Stimulated activated CD8-positive, alpha-beta memory T cell treated with anti-CD3 and anti-CD28 coated beads, Interleukin-4, amount 100 ng/mL, for 1 hour (primary cell): ENCODE measurements around the gene ANK2.

Source experiments
- DNase-seq, 2 donors: peaks; one replicate each; pipeline ENCODE4 v3.0.0-alpha.2; 2020; ENCODE audit warnings: low read depth in 2 of 2, low spot score in 1 of 2

The ANK2 gene

GRCh38 chr4:113049421-113050370 is at the start of gene ANK2:
ANK2 (plus strand) TSS chr4:113049653; CDS start chr4:113049729, 76 bp downstream.
- no peak for DNase-seq

DNA sequence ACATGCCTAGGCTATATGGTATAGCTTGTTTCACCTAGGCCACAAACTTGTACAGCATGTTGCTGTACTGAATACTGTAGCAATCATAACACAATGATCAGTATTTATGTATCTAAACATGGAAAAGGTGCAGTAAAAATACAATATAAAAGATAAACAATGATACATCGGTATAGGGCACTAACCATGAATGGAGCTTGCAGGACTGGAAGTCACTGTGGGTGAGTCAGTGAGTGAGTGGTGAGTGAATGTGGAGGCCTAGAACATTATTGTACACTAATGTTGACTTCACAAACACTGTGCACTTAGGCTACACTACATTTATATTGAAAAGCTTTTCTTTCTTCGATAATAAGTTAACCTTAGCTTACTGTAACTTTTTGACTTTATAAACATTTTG is 45.6 kb upstream of the ANK2 start:
- DNase-seq = no peak

DNA sequence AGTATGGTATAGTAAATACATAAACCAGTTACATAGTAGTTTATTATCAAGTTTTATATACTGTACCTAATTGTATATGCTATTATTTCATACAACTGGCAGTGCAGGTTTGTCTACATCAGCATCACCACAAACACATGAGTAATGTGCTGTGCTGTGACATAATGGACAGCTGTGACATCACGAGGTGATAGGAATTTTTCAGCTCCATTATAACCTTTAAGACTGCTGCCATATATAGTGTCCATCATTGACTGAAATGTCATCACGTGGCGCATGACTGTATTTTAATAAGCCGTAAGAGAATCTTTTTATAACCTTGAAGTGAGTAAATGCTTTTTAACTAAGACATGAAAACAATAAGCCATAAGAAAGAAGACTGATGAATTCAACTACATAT is 44.8 kb upstream of the ANK2 start:
- no peak for DNase-seq

DNA sequence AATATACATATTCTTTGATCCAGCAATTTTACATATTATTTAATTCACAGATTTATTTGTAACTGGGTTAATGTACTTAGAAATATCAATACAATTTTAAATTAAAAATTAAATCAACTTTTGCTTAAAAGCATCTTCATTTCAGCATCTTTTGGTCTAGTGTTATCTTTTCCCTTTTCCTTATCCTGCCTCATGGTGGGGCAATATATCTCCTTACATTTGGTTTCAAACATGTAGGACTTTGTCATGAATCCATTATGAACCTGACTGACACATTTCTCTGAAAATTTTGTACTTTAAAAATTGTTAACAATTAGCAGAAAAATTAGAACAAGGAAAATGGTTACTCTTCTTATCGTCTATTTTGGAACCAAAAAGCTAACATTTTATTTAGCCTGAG is 42.8 kb upstream of the ANK2 start:
- DNase-seq = no peak

DNA sequence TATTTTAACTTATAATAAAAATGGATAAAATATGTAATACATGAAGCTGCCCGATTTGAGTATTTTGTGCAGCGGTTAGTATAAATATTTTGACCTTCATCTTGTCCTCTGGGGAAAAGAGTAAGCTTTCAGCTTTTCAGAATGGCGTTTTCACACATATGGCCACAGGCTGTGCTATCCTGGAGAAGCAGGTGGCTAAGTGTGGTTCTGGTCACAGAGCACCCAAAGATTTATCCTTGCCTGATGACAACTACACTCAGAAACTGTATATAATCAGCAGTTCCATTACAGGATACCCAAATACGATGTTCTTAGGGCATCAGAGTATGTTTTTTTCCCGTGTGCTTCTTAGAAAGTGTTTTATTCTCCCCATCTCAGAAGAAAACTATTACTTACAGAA is 42.3 kb upstream of the ANK2 start:
- no peak for DNase-seq

DNA sequence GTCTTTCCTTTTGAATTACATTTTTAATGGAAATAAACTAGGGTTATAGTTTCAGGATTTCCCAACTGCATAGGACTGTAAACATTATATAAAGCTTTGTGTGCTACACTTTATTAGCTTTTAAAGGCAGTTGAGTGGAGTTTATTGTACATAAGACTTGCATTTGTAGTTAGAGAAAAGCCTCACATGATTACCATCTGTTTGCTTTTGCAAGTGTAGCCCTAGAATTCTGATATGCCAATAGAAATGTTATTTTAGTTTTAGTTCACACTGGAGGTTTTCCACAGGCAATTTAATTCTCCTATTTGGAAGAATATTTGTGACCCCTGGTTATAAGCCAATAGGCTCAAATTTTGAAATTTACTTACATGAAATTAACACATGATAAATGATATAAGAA is 41.3 kb upstream of the ANK2 start:
- no peak for DNase-seq

- DNase-seq = no peak
Observed at GRCh38 chr4:113008716-113009115, 40.7 kb upstream of the ANK2 start.

- no peak for DNase-seq
Observed at GRCh38 chr4:113009461-113009860, 40.0 kb upstream of the ANK2 start.

- DNase-seq = no peak
Observed at GRCh38 chr4:113012122-113012725, 37.2 kb upstream of the ANK2 start.

DNA sequence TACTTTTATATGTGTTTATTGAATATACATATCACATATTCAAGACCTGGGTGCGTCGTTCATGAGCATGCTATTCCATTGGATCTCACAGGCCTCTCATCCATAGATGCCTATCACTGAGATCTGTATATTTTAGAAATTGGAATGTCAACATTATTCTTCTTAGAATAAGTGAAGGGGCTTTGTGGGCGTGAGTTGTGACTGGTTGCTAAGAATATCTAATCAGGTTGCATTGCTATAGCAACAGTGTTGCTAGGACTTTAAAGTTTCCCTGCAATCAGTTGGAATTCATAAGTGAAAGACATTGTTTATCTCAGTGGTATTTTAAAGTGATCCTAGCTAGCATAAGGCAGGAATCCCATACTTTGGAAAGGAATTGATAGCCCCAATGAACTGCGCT is 36.7 kb upstream of the ANK2 start:
- no peak for DNase-seq

DNA sequence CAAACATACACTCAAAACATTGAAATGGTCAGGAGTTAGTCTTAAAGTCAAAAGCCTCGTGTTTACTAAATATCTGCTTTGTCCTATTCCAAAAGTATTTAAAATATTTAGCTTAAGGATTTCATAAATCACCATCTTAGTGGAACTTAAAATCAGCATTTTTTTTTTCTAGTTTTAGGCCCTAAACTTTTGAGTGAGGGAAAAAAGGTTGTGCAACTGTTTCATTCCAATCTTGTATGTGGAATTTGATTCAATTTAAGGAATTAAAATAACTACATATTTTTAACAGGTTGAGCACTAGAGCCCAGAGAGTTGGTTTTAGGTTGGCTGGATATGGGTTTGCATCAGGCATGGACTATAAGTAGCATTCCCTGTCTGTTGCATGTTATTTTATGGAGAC is 35.7 kb upstream of the ANK2 start:
- no peak for DNase-seq

DNA sequence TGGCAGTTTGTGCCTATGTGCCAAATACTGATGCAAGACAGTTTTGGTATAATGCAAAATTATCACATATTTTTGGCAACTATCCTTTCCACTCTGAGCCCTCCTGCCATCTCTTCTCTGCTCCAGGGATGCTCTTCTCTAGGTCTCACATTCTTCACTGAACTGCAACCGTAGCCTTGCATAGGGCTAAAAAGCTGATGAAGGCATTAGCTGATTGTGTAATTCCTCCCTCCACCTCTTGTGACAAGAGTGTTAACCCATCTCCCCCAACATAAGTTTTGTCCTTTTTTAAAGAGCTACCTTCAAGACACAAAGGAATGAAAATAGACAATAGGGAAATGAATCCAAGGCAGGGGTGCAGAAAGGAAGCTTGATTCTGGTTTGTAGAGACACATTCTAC is 33.1 kb upstream of the ANK2 start:
- no peak for DNase-seq

GRCh38 chr4:113020966-113021365 is 28.5 kb upstream of the ANK2 start:
- DNase-seq = no peak

DNA sequence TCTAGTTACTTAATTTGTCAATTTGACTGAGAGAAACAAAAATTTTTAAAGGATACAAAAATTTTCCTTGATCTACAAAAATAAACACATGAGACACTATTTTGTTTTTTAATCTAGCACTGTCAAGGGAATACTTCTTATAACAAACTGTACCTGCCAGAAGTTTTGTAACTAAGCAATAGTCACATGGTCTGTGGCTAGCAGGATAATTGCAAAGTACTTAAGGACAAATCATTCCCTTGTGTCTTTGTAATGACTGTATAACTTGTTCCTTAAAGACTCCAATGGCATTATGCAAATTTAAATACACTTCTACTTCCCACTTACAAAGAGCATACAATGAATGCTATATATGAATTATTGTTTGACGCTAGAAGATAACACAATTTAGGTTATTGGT is 25.1 kb upstream of the ANK2 start:
- DNase-seq = no peak

DNA sequence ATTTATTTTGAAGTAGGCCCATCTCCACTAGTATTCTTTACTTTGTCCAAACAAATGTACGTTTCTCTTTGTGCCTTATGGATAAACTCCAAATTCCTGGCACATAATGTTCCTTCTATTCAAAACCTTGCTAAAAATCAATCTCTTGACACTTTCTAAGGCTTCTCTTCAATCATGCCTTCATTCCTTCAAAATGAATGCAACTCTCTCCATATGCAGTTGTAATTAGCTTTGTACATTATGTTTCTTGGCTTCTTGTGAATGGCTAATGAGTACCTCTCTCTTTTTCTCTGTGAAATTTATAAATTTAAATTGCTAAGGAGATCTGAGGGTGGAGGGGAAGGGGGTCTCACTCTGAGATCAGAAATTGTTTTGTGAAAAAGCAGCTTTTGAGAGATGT is 24.0 kb upstream of the ANK2 start:
- DNase-seq = no peak

DNA sequence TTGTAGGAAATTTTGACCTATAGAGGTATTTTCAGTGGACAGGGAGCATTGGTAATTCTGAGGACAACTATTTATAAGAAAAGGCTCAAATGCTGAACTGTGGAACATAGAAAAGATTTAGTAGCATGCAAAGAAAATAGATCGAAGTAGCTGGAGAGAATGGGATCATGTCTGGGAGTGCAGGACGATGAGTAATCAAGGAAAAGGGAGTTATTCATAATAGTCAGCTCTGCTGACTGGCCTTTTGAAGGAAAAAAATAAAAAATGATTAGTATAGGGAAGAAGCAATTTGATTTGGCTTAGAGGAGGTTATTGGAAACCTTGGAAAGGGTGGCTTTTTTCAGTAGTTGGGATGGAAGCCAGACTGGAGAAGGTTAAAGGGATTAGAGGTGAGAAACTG is 22.9 kb upstream of the ANK2 start:
- DNase-seq = no peak

DNA sequence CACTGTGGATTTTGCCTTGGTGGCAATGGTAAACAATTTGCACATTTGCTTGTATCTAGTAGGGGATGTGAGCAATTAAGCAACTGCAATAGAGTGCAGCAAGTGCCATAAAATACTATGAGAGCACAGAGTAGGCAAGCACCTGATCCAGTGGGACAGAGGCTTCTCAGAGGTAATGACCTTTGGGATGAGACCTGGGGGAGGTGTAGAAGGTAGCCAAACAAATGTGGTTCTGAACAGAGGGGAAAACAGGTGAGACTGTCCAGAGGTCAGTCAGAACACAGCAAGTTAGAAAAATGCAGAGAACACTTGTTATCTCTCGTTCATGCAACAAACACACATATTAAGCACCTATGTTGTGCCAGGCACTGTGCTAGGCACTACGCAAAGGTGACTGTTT is 21.4 kb upstream of the ANK2 start:
- no peak for DNase-seq

GRCh38 chr4:113031212-113031611 is 18.2 kb upstream of the ANK2 start:
- no peak for DNase-seq

DNA sequence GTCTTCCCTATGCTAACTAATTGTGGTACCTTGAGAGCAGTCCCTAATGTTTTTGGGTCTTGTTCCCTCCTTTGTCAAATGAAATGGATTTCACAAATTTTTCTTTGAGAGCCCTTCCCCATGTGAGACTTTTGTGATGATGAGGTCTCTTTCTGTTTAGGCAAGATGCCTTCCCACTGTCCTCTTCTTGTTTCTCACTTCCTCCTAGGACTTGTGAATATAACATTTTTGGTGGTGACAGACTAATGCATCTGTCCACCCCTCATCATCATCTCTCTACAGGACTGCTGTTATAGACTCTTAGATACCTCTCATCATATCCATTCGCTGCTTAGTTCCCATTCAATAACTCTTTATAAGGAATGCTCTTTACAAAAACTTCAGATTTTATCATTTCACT is 8.7 kb upstream of the ANK2 start:
- no peak for DNase-seq

DNA sequence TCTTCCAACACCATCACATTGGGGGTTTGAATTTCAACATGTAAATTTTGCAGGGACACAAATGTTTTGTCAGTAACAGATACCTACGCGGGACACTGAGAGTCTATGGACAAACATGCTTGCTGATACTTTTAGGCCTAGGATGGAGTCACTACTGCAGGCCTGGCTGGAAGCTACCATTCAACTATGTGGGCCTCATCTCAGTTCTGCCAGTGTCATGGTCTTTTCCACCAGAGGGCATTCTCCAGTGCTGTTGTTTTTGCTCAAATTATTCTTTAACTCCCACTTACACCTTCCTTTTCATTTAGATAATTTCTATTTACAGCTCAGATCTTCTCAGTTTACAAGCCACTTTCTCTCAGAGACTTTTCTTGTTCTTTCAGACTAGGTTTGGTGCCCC is 7.0 kb upstream of the ANK2 start:
- no peak for DNase-seq

DNA sequence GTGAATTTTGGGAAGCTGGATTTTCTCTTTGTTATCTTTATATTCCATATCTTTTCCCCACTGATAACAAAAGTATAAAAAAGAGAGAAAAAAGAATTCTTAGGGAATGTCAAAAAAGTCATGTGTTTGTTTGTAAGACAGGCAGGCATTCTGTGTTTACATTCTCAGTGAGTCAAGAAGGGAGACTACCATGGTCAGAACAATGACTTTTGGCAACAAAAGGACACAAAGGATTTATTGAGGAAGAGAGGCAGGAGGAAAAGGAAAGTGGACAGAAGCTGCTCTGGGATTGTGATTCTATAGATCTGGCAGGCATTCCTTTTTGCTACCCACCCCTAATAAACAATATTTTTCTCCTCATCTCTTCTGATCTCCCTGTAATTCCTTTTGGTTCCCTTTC is 5.9 kb upstream of the ANK2 start:
- no peak for DNase-seq

- DNase-seq = no peak
Observed at GRCh38 chr4:113050371-113050755, 910 bp downstream of the ANK2 start.

GRCh38 chr4:113050837-113051236 is 1.4 kb downstream of the ANK2 start:
- no peak for DNase-seq
